Measurements from ENCODE around the gene ABCD2. TPM values are rescaled to one million over a fixed set of nuclear protein-coding genes. Genes with fewer than 3 reads are reported as not detected.
"Not testable (repeated sequence)": the region's sequence is repeated elsewhere in the genome, so short reads cannot be mapped to it uniquely, and the experiment has no call there.

Gene ABCD2
- total RNA-seq, 2 donors from 2014 or later: under 0.01 to 2.0 TPM

- Histone ChIP-seq H3K9me3 (no peaks in the 10 kb centered on the region), H3K27me3 (no peaks in the 10 kb centered on the region), H3K27ac (no peak overlapping the region), H3K36me3 (replicated peaks in 1 of 2; ENCODE audit: insufficient read depth in 1 of 2, low read depth in 2 of 2) (no peaks in the 10 kb centered on the region), H3K4me1 (no peaks in the 10 kb centered on the region), H3K4me3 (no peak overlapping the region)
- intact Hi-C loops (cut with DNase I): no loop called here
- DNase-seq: no peak
- TF ChIP-seq, protein P1, sequence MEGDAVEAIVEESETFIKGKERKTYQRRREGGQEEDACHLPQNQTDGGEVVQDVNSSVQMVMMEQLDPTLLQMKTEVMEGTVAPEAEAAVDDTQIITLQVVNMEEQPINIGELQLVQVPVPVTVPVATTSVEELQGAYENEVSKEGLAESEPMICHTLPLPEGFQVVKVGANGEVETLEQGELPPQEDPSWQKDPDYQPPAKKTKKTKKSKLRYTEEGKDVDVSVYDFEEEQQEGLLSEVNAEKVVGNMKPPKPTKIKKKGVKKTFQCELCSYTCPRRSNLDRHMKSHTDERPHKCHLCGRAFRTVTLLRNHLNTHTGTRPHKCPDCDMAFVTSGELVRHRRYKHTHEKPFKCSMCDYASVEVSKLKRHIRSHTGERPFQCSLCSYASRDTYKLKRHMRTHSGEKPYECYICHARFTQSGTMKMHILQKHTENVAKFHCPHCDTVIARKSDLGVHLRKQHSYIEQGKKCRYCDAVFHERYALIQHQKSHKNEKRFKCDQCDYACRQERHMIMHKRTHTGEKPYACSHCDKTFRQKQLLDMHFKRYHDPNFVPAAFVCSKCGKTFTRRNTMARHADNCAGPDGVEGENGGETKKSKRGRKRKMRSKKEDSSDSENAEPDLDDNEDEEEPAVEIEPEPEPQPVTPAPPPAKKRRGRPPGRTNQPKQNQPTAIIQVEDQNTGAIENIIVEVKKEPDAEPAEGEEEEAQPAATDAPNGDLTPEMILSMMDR (IDR thresholded peaks at IDR 0.05): no peak
- TF ChIP-seq POLR2A (IDR thresholded peaks at IDR 0.05): no peak
- ATAC-seq: no peak
Measured at GRCh38 chr12:39572551-39572950, 47.1 kb downstream of the ABCD2 start.

DNA sequence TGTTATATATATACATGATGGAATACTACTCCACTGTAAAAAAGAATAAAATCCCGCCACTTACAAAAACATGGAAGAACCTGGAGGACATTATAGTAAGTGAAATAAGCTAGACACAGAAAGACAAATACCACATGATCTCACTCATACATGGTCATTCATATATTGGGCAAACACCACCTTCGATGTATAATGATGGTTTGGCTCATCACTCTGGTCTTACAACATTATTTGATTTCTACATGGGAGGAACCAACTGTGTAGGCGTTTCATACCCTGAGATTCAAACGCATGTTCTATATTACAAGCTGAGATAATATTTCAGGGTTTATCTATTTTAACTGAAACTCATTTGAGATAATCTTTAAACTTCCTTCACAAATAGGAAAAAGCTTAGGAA lies 48.3 kb downstream of the ABCD2 start:
- no peak for TF ChIP-seq POLR2A (IDR thresholded peaks at IDR 0.05)
- TF ChIP-seq, protein P1 (IDR thresholded peaks at IDR 0.05): no peak
- Histone ChIP-seq H3K27ac (no peak overlapping the region), H3K9me3 (no peaks in the 10 kb centered on the region), H3K4me1 (no peaks in the 10 kb centered on the region), H3K36me3 (replicated peaks in 1 of 2; ENCODE audit: insufficient read depth in 1 of 2, low read depth in 2 of 2) (no peaks in the 10 kb centered on the region), H3K27me3 (no peaks in the 10 kb centered on the region), H3K4me3 (no peak overlapping the region)
- 60 to 61% methylated on average over 4 of the region's 4 CpGs for WGBS, 2 donors
- no peak for DNase-seq
- ATAC-seq: no peak
- intact Hi-C loops (cut with DNase I): no loop called here

DNA sequence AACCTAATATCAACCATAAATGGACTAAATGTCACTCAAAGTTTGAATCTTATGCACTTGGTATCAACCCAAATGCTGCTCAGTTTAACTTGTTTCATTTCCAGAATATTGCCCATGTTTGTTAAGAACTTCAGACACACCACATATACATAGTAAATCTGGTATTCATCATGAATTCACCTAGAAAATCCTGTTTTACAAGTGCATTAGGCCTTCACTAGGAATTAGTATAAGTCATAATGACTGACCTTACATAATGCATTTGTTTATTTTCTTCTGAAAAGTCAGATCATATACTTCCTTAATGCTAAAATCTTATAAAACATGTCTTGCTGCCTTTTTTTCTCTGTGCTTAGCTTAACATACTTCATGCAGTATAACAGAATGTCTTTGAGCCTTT lies 66.1 kb downstream of the ABCD2 start:
- Histone ChIP-seq H3K27ac (no peak overlapping the region), H3K36me3 (replicated peaks in 1 of 2; ENCODE audit: insufficient read depth in 1 of 2, low read depth in 2 of 2) (no peaks in the 10 kb centered on the region), H3K4me3 (no peak overlapping the region), H3K4me1 (no peaks in the 10 kb centered on the region), H3K27me3 (no peaks in the 10 kb centered on the region), H3K9me3 (no peaks in the 10 kb centered on the region)
- TF ChIP-seq, protein P1 (IDR thresholded peaks at IDR 0.05): no peak
- no peak for TF ChIP-seq POLR2A (IDR thresholded peaks at IDR 0.05)
- intact Hi-C loops (cut with DNase I): no loop called here
- no peak for DNase-seq
- no peak for ATAC-seq

DNA sequence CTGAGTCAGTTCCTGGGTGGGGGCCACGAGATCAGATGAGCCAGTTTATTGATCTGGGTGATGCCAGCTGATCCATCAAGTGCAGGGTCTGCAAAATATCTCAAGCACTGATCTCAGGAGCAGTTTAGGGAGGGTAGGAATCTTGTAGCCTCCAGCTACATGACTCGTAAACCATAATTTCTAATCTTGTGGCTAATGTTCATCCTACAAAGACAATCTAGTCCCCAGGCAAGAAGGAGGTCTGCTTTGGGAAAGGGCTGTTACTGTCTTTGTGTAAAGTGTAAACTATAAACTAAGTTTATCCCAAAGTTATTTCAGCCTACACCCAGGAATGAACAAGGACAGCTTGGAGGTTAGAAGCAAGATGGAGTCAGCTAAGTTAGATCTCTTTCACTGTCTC lies 75.4 kb downstream of the ABCD2 start:
- ATAC-seq; intact Hi-C loops (cut with DNase I); H3K9me3 ChIP-seq; H3K4me3 ChIP-seq; H3K27me3 ChIP-seq; DNase-seq; H3K36me3 ChIP-seq (replicated peaks in 1 of 2; ENCODE audit: insufficient read depth in 1 of 2, low read depth in 2 of 2); H3K4me1 ChIP-seq; H3K27ac ChIP-seq: not testable (repeated sequence)
- 44 to 51% methylated on average over 2 of the region's 2 CpGs for WGBS, 2 donors

DNA sequence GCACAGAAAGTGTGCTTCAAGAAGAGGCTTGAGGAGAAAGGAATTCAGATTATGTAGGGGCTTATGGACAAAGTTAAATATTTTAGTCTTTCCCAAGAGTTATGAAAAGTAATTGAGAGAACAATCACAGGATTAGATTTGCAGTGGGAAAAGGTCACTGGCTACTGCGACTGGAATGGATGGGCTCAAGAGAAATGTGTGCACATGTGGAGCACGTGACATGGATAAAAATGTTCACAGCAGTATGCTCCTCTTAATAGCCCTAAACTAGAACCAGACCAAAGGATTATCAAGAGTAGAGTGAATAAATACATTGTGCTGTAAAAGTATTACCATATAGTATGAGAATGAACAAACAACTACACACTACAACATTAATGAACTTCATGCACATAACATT lies 78.1 kb downstream of the ABCD2 start:
- WGBS, 2 donors: 66 to 73% methylated on average over 2 of the region's 2 CpGs
- intact Hi-C loops (cut with DNase I): no loop called here
- Histone ChIP-seq H3K4me1 (no peaks in the 10 kb centered on the region), H3K4me3 (no peak overlapping the region), H3K27me3 (no peaks in the 10 kb centered on the region), H3K27ac (no peak overlapping the region), H3K36me3 (replicated peaks in 1 of 2; ENCODE audit: insufficient read depth in 1 of 2, low read depth in 2 of 2) (no peaks in the 10 kb centered on the region), H3K9me3 (no peaks in the 10 kb centered on the region)
- ATAC-seq (no peak), DNase-seq (no peak)
- TF ChIP-seq, protein P1 (IDR thresholded peaks at IDR 0.05): no peak
- TF ChIP-seq POLR2A (IDR thresholded peaks at IDR 0.05): no peak

Measured in body of pancreas (tissue), 4 donors.